Nephron (organoid): ENCODE data around the gene S100A9.

Experiments used
- H3K27ac Mint-ChIP-seq, 3 experiments: 2 replicates each; pipeline ENCODE4 v1.8.0; 2020; ENCODE audit warnings: mixed read lengths in 3 of 3, mild to moderate bottlenecking in 2 of 3, moderate library complexity in 1 of 3
- H3K27me3 Mint-ChIP-seq: 2 replicates; pipeline ENCODE4 v1.8.0; 2021; ENCODE audit warnings: low read depth, mild to moderate bottlenecking, moderate library complexity, mixed read lengths
- H3K36me3 Mint-ChIP-seq: 2 replicates; pipeline ENCODE4 v1.8.0; 2020; ENCODE audit warnings: low read depth, mixed read lengths
- H3K4me1 Mint-ChIP-seq: 2 replicates; pipeline ENCODE4 v1.8.0; 2020; ENCODE audit warnings: mixed read lengths
- H3K4me3 Mint-ChIP-seq, 3 experiments: 2 replicates each; pipeline ENCODE4 v1.8.0; 2020; ENCODE audit warnings: mild to moderate bottlenecking in 3 of 3, mixed read lengths in 3 of 3, moderate library complexity in 2 of 3
- H3K9me3 Mint-ChIP-seq: 2 replicates; pipeline ENCODE4 v1.8.0; 2020; ENCODE audit warnings: mixed read lengths
- TF ChIP-seq, protein P1 (sequence below), 3 experiments: fragments of 200-600 bp; sonication (generic); IDR thresholded peaks; one replicate each; pipeline ENCODE4 v1.5.0; 2021; ENCODE audit warnings: antibody characterized with exemption in 3 of 3; ENCODE audit not compliant: unreplicated experiment in 3 of 3

The S100A9 gene

DNA sequence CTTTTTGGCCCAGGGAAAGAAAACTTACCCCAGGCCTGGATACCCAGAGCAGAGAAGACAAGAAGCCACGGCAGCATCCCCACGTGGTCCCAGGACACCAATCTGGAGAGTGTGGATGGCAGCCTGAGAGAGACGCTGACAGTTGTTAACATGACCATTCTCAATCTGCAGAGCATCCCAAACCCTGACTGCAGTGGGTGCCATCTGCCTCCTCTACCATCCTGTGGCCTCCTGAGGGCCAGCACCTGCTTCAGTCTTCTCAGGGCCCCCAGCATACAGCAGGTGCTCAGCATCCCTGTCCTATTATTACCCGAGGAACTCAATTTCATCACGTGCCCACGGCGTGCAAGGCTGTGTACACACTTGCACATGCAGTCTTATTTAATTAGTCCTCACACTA, 9.8 kb upstream of the S100A9 start:
- Mint-ChIP-seq H3K4me3 (no peak overlapping the region), H3K9me3 (no peaks in the 10 kb centered on the region), H3K4me1 (peaks cover 5% of the 10 kb centered on the region), H3K27ac (no peak overlapping the region), H3K36me3 (no peaks in the 10 kb centered on the region), H3K27me3 (peaks cover 72% of the 10 kb centered on the region)
- TF ChIP-seq, protein P1, sequence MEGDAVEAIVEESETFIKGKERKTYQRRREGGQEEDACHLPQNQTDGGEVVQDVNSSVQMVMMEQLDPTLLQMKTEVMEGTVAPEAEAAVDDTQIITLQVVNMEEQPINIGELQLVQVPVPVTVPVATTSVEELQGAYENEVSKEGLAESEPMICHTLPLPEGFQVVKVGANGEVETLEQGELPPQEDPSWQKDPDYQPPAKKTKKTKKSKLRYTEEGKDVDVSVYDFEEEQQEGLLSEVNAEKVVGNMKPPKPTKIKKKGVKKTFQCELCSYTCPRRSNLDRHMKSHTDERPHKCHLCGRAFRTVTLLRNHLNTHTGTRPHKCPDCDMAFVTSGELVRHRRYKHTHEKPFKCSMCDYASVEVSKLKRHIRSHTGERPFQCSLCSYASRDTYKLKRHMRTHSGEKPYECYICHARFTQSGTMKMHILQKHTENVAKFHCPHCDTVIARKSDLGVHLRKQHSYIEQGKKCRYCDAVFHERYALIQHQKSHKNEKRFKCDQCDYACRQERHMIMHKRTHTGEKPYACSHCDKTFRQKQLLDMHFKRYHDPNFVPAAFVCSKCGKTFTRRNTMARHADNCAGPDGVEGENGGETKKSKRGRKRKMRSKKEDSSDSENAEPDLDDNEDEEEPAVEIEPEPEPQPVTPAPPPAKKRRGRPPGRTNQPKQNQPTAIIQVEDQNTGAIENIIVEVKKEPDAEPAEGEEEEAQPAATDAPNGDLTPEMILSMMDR (IDR thresholded peaks at IDR 0.05; ENCODE audit: unreplicated experiment in 3 of 3), result no peak

DNA sequence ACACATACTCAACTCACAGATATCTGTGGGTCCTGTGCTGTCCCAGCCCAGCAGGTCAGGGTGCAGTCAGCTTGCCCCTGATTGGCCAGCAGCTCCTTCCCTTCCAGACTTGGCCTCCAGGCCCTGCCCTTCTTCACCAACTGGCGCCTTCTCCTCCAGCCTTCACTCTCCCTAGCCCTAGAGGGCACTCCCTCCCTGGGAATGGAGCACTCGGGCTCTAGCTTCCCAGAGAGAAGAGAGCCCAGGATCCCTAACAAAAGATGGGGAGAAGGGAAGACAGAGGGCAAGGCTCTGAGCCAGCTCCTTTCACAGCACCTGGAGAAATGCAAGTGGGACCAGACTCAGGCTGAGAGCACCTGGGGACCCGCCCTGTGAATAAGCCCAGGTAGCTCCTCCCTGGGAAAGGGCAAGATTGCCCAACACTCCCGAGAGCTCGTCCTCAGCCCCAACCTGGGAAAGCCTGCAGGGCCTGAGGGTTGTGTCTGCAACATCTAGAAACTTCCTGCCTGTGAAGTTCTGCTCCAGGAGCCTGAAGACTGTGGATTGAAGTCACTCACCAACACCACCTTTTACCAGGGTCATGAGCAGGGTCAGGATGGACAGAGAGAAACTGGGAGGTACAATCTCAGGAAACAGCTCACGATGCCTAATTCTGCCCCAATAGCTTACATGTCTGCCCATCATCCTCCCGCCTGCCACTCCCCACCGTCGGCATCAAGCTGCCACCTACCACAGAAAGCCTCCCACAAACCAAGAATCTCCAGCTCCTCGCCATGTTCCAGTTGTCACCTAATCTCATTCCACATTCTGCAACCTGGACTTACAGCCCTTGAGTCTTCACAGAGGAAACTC, 8.9 kb upstream of the S100A9 start, which contains the start of gene PGLYRP4:
PGLYRP4 (minus strand) TSS at position 331 of the 852 bp plus-strand sequence. CDS start 909 bp downstream, outside the sequence.
- no peak within 1 kb of the TSS for H3K4me3 Mint-ChIP-seq
- no peak within 1 kb of the TSS for H3K27ac Mint-ChIP-seq
- H3K27me3 Mint-ChIP-seq, result peaks cover 67% of the 10 kb centered on the region
- TF ChIP-seq, protein P1 (IDR thresholded peaks at IDR 0.05; ENCODE audit: unreplicated experiment in 3 of 3), result no peak
- no peaks in the 10 kb centered on the region for H3K9me3 Mint-ChIP-seq
- H3K36me3 Mint-ChIP-seq, result no peaks in the 10 kb centered on the region
- peaks cover under 1% of the 10 kb centered on the region for H3K4me1 Mint-ChIP-seq

- no peaks in the 10 kb centered on the region for H3K4me1 Mint-ChIP-seq
- peaks cover 59% of the 10 kb centered on the region for H3K27me3 Mint-ChIP-seq
- no peak overlapping the region for H3K4me3 Mint-ChIP-seq
- no peaks in the 10 kb centered on the region for H3K9me3 Mint-ChIP-seq
- TF ChIP-seq, protein P1 (IDR thresholded peaks at IDR 0.05; ENCODE audit: unreplicated experiment in 3 of 3), result no peak
- no peak overlapping the region for H3K27ac Mint-ChIP-seq
- no peaks in the 10 kb centered on the region for H3K36me3 Mint-ChIP-seq
These were observed 8.0 kb upstream of the S100A9 start for GRCh38 chr1:153349363-153350320.

GRCh38 chr1:153350321-153350957, 7.2 kb upstream of the S100A9 start:
- Mint-ChIP-seq H3K4me3 (no peak overlapping the region), H3K4me1 (no peaks in the 10 kb centered on the region), H3K27me3 (peaks cover 55% of the 10 kb centered on the region), H3K9me3 (no peaks in the 10 kb centered on the region), H3K27ac (no peak overlapping the region), H3K36me3 (no peaks in the 10 kb centered on the region)
- TF ChIP-seq, protein P1 (IDR thresholded peaks at IDR 0.05; ENCODE audit: unreplicated experiment in 3 of 3), result no peak

- Mint-ChIP-seq H3K27ac (no peak overlapping the region), H3K4me3 (no peak overlapping the region), H3K9me3 (no peaks in the 10 kb centered on the region), H3K4me1 (no peaks in the 10 kb centered on the region), H3K27me3 (peaks cover 36% of the 10 kb centered on the region), H3K36me3 (no peaks in the 10 kb centered on the region)
- TF ChIP-seq, protein P1 (IDR thresholded peaks at IDR 0.05; ENCODE audit: unreplicated experiment in 3 of 3), result peak; percentile 92 to 95 (median 93)
These were observed 5.1 kb upstream of the S100A9 start for GRCh38 chr1:153352523-153352922.
